Liver (tissue), 9 donors: Measurements from ENCODE around the gene SPINK1. TPM values are rescaled to one million over a fixed set of nuclear protein-coding genes. Genes with fewer than 3 reads are reported as not detected.
A peak's percentile ranks its signal among the peaks of the same experiment; 100 is the strongest.
"Not testable (repeated sequence)": the region's sequence is repeated elsewhere in the genome, so short reads cannot be mapped to it uniquely, and the experiment has no call there.

Experiments
- DNase-seq: peaks from one replicate; pipeline ENCODE4 v3.0.0-alpha.2; 2017; ENCODE audit warnings: low spot score
- H3K27ac ChIP-seq, 2 donors: one replicate each; pipeline ENCODE4 v1.7.0; 2013; ENCODE audit warnings: inconsistent platforms in 2 of 2, low read length in 2 of 2, control low read depth in 1 of 2, low read depth in 1 of 2, mild to moderate bottlenecking in 1 of 2
- H3K27me3 ChIP-seq, 4 donors: one replicate each; pipeline versions ENCODE4 v1.6.1 to v1.7.0; 2013; ENCODE audit warnings: low read length in 3 of 4, inconsistent platforms in 1 of 4, mild to moderate bottlenecking in 1 of 4, moderate library complexity in 1 of 4; ENCODE audit not compliant: control insufficient read depth in 4 of 4, insufficient read depth in 4 of 4
- H3K36me3 ChIP-seq, 4 donors: one replicate each; pipeline versions ENCODE4 v1.6.1 to v1.7.0; 2013; ENCODE audit warnings: low read length in 3 of 4, mild to moderate bottlenecking in 3 of 4, low read depth in 1 of 4, moderate library complexity in 1 of 4; ENCODE audit not compliant: control insufficient read depth in 4 of 4, insufficient read depth in 3 of 4
- H3K4me1 ChIP-seq, 4 donors: one replicate each; pipeline versions ENCODE4 v1.6.1 to v1.7.0; 2013; ENCODE audit warnings: low read length in 3 of 4, mild to moderate bottlenecking in 3 of 4, moderate library complexity in 1 of 4; ENCODE audit not compliant: control insufficient read depth in 4 of 4, insufficient read depth in 4 of 4
- H3K4me3 ChIP-seq, 3 donors: one replicate each; pipeline versions ENCODE4 v1.6.1 to v1.7.0; 2013; ENCODE audit warnings: low read length in 3 of 3, control low read depth in 1 of 3, low read depth in 1 of 3, mild to moderate bottlenecking in 1 of 3
- H3K9ac ChIP-seq, 2 donors: one replicate each; pipeline ENCODE4 v1.7.0; 2013; ENCODE audit warnings: low read length in 2 of 2, mild to moderate bottlenecking in 2 of 2, moderate library complexity in 2 of 2, control low read depth in 1 of 2, low read depth in 1 of 2
- H3K9me3 ChIP-seq, 4 donors: one replicate each; pipeline versions ENCODE4 v1.6.1 to v1.7.0; 2013; ENCODE audit warnings: low read length in 3 of 4; ENCODE audit not compliant: control insufficient read depth in 4 of 4
- ATF3 ChIP-seq: IDR thresholded peaks from 2 replicates; pipeline ENCODE4 v1.6.1; 2016; ENCODE audit warnings: antibody characterized with exemption
- CTCF ChIP-seq: fragments of 150-350 bp; IDR thresholded peaks from 2 replicates; pipeline ENCODE4 v1.5.1; 2017; ENCODE audit warnings: improper control_type of control experiment, low read depth, low read length; ENCODE audit not compliant: missing input control
- EGR1 ChIP-seq, 2 donors: IDR thresholded peaks; 2 replicates each; pipeline ENCODE4 v1.6.1; 2016 to 2018; ENCODE audit warnings: antibody characterized with exemption in 2 of 2, low read depth in 2 of 2
- FOXA1 ChIP-seq: IDR thresholded peaks from 2 replicates; pipeline ENCODE4 v1.6.1; 2016; ENCODE audit warnings: antibody characterized with exemption
- HNF4A ChIP-seq, 2 donors: conservative IDR thresholded peaks; 2 replicates each; pipeline ENCODE4 v1.6.1; 2016; ENCODE audit warnings: antibody characterized with exemption in 2 of 2, mild to moderate bottlenecking in 2 of 2
- HNF4G ChIP-seq: IDR thresholded peaks from 2 replicates; pipeline ENCODE4 v1.6.1; 2016; ENCODE audit warnings: antibody characterized with exemption
- MAX ChIP-seq: IDR thresholded peaks from 2 replicates; pipeline ENCODE4 v1.6.1; 2016; ENCODE audit warnings: antibody characterized with exemption
- NR2F2 ChIP-seq: IDR thresholded peaks from 2 replicates; pipeline ENCODE4 v1.6.1; 2016; ENCODE audit warnings: antibody characterized with exemption
- RAD21 ChIP-seq, 2 donors: IDR thresholded peaks; 2 replicates each; pipeline ENCODE4 v1.6.1; 2016; ENCODE audit warnings: antibody characterized with exemption in 2 of 2, mild to moderate bottlenecking in 2 of 2
- RXRA ChIP-seq, 2 donors: IDR thresholded peaks; 2 replicates each; pipeline ENCODE4 v1.6.1; 2017 to 2018; ENCODE audit warnings: antibody characterized with exemption in 2 of 2, mild to moderate bottlenecking in 1 of 2
- SP1 ChIP-seq: IDR thresholded peaks from 2 replicates; pipeline ENCODE4 v1.6.1; 2018; ENCODE audit warnings: antibody characterized with exemption, mild to moderate bottlenecking
- TAF1 ChIP-seq: conservative IDR thresholded peaks from 2 replicates; pipeline ENCODE4 v1.6.1; 2016; ENCODE audit warnings: antibody characterized with exemption, mild to moderate bottlenecking
- YY1 ChIP-seq: IDR thresholded peaks from 2 replicates; pipeline ENCODE4 v1.6.1; 2016; ENCODE audit warnings: antibody characterized with exemption, mild to moderate bottlenecking
- ZBTB33 ChIP-seq: IDR thresholded peaks from 2 replicates; pipeline ENCODE4 v1.6.1; 2016; ENCODE audit warnings: antibody characterized with exemption
- WGBS: extraction: QIAGEN DNeasy Blood & Tissue Kit; methylation state at CpG from one replicate; pipeline ENCODE4 v1.1.7; 2013; 5-methylcytosine and 5-hydroxymethylcytosine counted together
- polyA plus RNA-seq, 2 donors: library from polyadenylated mRNA; stranded (reverse) in 1 of 2; unstranded in 1 of 2; fragments of 200-250 nt in 1 of 2; fragments of >200 nt in 1 of 2; fragmentation: Nextera tagmentation in 1 of 2; extraction: Ambion mirVana in 1 of 2; gene quantifications; one replicate each; pipeline versions ENCODE4 v1.2.1 to v1.2.3, GENCODE V29; 2013 to 2015
- total RNA-seq, 2 donors: library from RNA; depleted of rRNA; stranded (reverse); fragments of >200 nt; gene quantifications; one replicate each; pipeline ENCODE4 v1.2.3, GENCODE V29; 2014
- donor health status: healthy.
- donor health status: healthy.
- donor health status: healthy.
- donor health status: healthy.
- donor health status: healthy.

SPINK1 gene
- total and polyA plus RNA-seq, 4 donors: 0.33 to 2,026 (median 116) TPM

- not testable (repeated sequence) for H3K4me3 ChIP-seq, H3K27me3 ChIP-seq, H3K9me3 ChIP-seq, H3K27ac ChIP-seq, H3K9ac ChIP-seq, DNase-seq, H3K36me3 ChIP-seq
- WGBS: 93% methylated on average over 5 of the region's 5 CpGs
- peaks cover 4 to 25% (median 7%) of the 10 kb centered on the region in 4 donors for H3K4me1 ChIP-seq
Observed at GRCh38 chr5:147827017-147827416, 4.5 kb downstream of the SPINK1 start.

GRCh38 chr5:147826361-147826760 lies 5.1 kb downstream of the SPINK1 start:
- Histone ChIP-seq H3K9me3 (no peaks in the 10 kb centered on the region), H3K27ac (no peak overlapping the region), H3K36me3 (no peaks in the 10 kb centered on the region), H3K27me3 (no peaks in the 10 kb centered on the region), H3K9ac (no peak overlapping the region), H3K4me3 (no peak overlapping the region), H3K4me1 (peaks cover 4 to 25% (median 7%) of the 10 kb centered on the region in 4 donors)
- TF ChIP-seq MAX: no peak
- no peak for TF ChIP-seq YY1
- TF ChIP-seq HNF4G: no peak
- no peak for TF ChIP-seq RXRA (IDR thresholded peaks at IDR 0.05)
- TF ChIP-seq SP1: no peak
- no peak for TF ChIP-seq RAD21 (IDR thresholded peaks at IDR 0.05)
- TF ChIP-seq TAF1: no peak
- no peak for TF ChIP-seq CTCF
- no peak for TF ChIP-seq FOXA1
- TF ChIP-seq HNF4A (conservative IDR thresholded peaks at IDR 0.05): no peak
- no peak for TF ChIP-seq ZBTB33
- no peak for TF ChIP-seq ATF3
- TF ChIP-seq EGR1 (IDR thresholded peaks at IDR 0.05; ENCODE audit: low read depth in 2 of 2): no peak
- 28% methylated on average over 2 of the region's 2 CpGs for WGBS
- no peak for DNase-seq

- no peak overlapping the region for H3K27ac ChIP-seq
- H3K4me3 ChIP-seq: no peak overlapping the region
- H3K36me3 ChIP-seq: no peaks in the 10 kb centered on the region
- no peaks in the 10 kb centered on the region for H3K9me3 ChIP-seq
- TF ChIP-seq YY1: peak; percentile 65
- no peak for TF ChIP-seq NR2F2
- peak; percentile 97 to 99 for TF ChIP-seq RAD21 (IDR thresholded peaks at IDR 0.05)
- TF ChIP-seq CTCF: peak; percentile 93
- peaks cover 0 to 14% (median 5%) of the 10 kb centered on the region in 4 donors for H3K4me1 ChIP-seq
- H3K9ac ChIP-seq: no peak overlapping the region
- WGBS: 13% methylated on average over 4 of the region's 4 CpGs
- no peak for DNase-seq
- H3K27me3 ChIP-seq: no peaks in the 10 kb centered on the region
Observed at GRCh38 chr5:147822686-147823491, 8.6 kb downstream of the SPINK1 start.

- H3K36me3 ChIP-seq, H3K9ac ChIP-seq, H3K4me3 ChIP-seq, H3K9me3 ChIP-seq, H3K27me3 ChIP-seq, DNase-seq, H3K27ac ChIP-seq: not testable (repeated sequence)
- 91% methylated on average over 3 of the region's 3 CpGs for WGBS
- peaks cover 0 to 14% (median 5%) of the 10 kb centered on the region in 4 donors for H3K4me1 ChIP-seq
Observed at GRCh38 chr5:147822222-147822621, 9.2 kb downstream of the SPINK1 start.
